Prostate gland (tissue), 2 donors: ENCODE results near the gene MRPL18. TPM values are rescaled to one million over a fixed set of nuclear protein-coding genes. Genes with fewer than 3 reads are reported as not detected.
A peak's percentile ranks its signal among the peaks of the same experiment; 100 is the strongest.
"Not testable (repeated sequence)": the region's sequence is repeated elsewhere in the genome, so short reads cannot be mapped to it uniquely, and the experiment has no call there.

Experiments
- DNase-seq: peaks from one replicate; pipeline ENCODE4 v3.0.0-alpha.2; 2019; ENCODE audit warnings: low spot score
- H3K27ac ChIP-seq, 2 donors: fragments of 200-600 bp; sonication (generic); 2 replicates each; pipeline ENCODE4 v1.5.1; 2017 to 2019
- H3K27me3 ChIP-seq: fragments of 200-600 bp; sonication (generic); replicated peaks from 2 replicates; pipeline ENCODE4 v1.5.1; 2019; ENCODE audit not compliant: insufficient read depth
- H3K36me3 ChIP-seq, 2 donors: fragments of 200-600 bp; sonication (generic); 1 replicate in 1 of 2; 2 replicates in 1 of 2; pipeline versions ENCODE4 v1.5.1 to v1.8.1; 2017 to 2019
- H3K4me1 ChIP-seq: fragments of 200-600 bp; sonication (generic); replicated peaks from 2 replicates; pipeline ENCODE4 v1.5.1; 2019
- H3K4me3 ChIP-seq, 2 donors: fragments of 200-600 bp; sonication (generic); 2 replicates each; pipeline ENCODE4 v1.5.1; 2017 to 2019
- H3K9me3 ChIP-seq: fragments of 200-600 bp; sonication (generic); 2 replicates; pipeline ENCODE4 v1.5.1; 2017
- POLR2A ChIP-seq: fragments of 450-650 bp; IDR thresholded peaks from one replicate; pipeline ENCODE4 v1.6.1; 2016; ENCODE audit warnings: antibody characterized with exemption, mild to moderate bottlenecking
- POLR2AphosphoS5 ChIP-seq: sonication (generic); formaldehyde crosslinking; IDR thresholded peaks from one replicate; pipeline ENCODE4 v1.6.1; 2017; ENCODE audit warnings: antibody characterized with exemption
- WGBS: methylation state at CpG from one replicate; pipeline ENCODE4 v1.1.5; 2018; 5-methylcytosine and 5-hydroxymethylcytosine counted together
- intact Hi-C: fragments of 100-400 bp; cut with DNase I; formaldehyde crosslinking; loops from one replicate; pipeline ENCODE4 v1.14.2; 2022
- total RNA-seq, 2 donors: library from RNA; depleted of rRNA; stranded (reverse); fragments of >200 nt; gene quantifications; one replicate each; pipeline ENCODE4 v1.1.0, GENCODE V29; 2016
- TF ChIP-seq, protein P1 (sequence below), 4 experiments: fragments of 200-600 bp in 2 of 4; fragments of 450-650 bp in 2 of 4; sonication (generic) in 2 of 4; IDR thresholded peaks; 1 replicate in 3 of 4; 2 replicates in 1 of 4; pipeline ENCODE4 v1.5.1; 2016 to 2019; ENCODE audit warnings: antibody characterized with exemption in 4 of 4, mild to moderate bottlenecking in 2 of 4, moderate library complexity in 2 of 4

The MRPL18 gene
- 100 to 1,000 TPM in 1 of 2 donors, 10 to 100 TPM in 1; 76.0 to 103 TPM for total RNA-seq

DNA sequence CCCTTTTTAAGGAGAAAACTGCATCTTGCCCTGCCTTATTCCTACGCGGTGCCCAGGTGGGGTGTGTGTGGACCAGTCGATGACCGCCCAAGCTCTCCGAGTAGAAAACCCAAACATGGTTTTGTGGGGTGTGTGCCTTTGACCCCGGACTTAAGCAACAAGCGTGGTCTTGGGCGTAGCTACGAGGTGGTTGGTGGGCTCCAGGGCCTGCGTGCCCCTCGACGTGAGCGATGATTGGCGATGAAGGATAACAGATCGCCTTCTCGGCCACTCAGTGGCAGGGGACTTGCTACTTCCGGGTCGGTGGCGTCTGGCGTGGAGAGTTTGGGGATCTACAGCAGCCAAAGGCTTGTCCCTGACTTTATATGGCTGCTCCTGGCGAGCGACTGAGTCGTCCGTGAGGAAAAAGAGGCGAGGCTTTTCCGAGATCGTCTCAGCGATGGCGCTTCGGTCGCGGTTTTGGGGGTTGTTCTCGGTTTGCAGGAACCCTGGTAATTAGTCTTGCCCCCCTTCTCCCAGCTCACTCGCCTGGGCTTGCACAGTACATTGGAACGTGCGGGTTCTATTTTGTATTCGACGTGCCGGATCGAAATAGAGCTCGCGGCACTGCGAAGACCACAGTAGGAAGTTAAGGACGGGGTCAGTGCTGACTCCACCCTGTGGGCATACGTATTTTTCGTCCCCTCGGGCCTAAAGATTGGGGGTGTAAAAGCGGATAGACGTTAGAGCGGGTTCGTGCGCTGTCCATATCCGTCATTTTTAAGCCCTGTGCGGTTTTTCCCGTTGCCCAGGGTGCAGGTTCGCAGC is at the start of gene MRPL18:
TSS of gene MRPL18 (plus strand) at position 319 of the 807 bp plus-strand sequence. CDS start at position 440, 121 bp downstream.
- no peaks in the 10 kb centered on the region for H3K27me3 ChIP-seq
- WGBS = under 1% methylated on average over 56 of the region's 56 CpGs
- intact Hi-C loops = loop anchor here (1.0 to 2.0 kb wide), 3 partner anchors 29 to 98 kb away; partner anchors contain the start of genes SOD2 and WTAP
- H3K9me3 ChIP-seq = no peaks in the 10 kb centered on the region
- H3K4me3 ChIP-seq = peak within 1 kb of the TSS; percentile 92 to 97
- H3K36me3 ChIP-seq = peaks cover 0 to 9% of the 10 kb centered on the region in 2 donors
- peak within 1 kb of the TSS; percentile 99 for H3K27ac ChIP-seq
- DNase-seq = peak; percentile 95
- peak; percentile 88 for TF ChIP-seq POLR2AphosphoS5
- TF ChIP-seq, protein P1, sequence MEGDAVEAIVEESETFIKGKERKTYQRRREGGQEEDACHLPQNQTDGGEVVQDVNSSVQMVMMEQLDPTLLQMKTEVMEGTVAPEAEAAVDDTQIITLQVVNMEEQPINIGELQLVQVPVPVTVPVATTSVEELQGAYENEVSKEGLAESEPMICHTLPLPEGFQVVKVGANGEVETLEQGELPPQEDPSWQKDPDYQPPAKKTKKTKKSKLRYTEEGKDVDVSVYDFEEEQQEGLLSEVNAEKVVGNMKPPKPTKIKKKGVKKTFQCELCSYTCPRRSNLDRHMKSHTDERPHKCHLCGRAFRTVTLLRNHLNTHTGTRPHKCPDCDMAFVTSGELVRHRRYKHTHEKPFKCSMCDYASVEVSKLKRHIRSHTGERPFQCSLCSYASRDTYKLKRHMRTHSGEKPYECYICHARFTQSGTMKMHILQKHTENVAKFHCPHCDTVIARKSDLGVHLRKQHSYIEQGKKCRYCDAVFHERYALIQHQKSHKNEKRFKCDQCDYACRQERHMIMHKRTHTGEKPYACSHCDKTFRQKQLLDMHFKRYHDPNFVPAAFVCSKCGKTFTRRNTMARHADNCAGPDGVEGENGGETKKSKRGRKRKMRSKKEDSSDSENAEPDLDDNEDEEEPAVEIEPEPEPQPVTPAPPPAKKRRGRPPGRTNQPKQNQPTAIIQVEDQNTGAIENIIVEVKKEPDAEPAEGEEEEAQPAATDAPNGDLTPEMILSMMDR (IDR thresholded peaks at IDR 0.05) = peak in 1 of 4 experiments; percentile 12
- peak; percentile 77 for TF ChIP-seq POLR2A
- H3K4me1 ChIP-seq = peaks cover 6% of the 10 kb centered on the region

DNA sequence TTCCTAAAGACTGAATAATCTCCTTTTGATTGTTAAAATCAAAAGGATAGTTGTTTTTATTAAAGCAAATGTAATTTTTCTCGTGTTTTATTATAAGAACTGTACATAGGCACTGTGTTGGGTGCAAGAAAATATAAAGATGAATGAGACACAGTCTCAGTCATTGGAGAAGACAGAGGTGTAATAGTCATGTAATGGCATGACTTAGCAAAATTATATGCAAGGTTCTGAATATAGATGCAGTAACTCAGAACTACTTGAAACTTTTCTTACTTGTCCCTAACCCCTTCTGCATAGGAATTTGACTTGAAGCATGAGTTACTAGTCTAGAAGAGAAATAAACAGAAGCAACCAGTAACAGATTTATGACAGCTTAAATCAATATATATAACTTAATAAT is 48.1 kb upstream of the MRPL18 start:
- intact Hi-C loops = no loop called here
- DNase-seq = no peak
- no peak overlapping the region for H3K4me3 ChIP-seq
- H3K27ac ChIP-seq = no peak overlapping the region
- H3K4me1 ChIP-seq = no peaks in the 10 kb centered on the region
- H3K9me3 ChIP-seq = no peaks in the 10 kb centered on the region
- H3K36me3 ChIP-seq = no peaks in the 10 kb centered on the region
- no peaks in the 10 kb centered on the region for H3K27me3 ChIP-seq
- TF ChIP-seq, protein P1 (IDR thresholded peaks at IDR 0.05) = no peak
- TF ChIP-seq POLR2AphosphoS5 (no peak), POLR2A (no peak)
- WGBS = 84% methylated on average over 1 of the region's 1 CpG

DNA sequence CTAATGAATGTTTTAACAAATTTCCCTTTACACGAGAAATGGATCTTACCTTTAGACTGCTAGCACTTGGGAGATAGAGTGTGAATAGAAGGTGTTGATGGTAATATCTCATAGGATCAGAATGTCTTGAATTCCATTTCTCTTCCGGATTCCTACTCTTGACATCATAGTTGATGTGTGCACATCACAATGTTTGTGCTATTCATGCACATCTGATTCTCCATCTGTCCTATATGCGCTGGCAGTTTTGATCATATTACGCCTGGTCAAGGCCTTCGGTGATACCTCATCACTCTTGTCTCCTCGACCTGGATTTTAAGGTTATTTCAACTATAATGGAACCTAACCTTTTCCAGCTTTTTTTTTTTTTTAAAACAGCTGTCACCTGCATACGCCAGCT is 45.2 kb upstream of the MRPL18 start:
- peak overlapping the region in 1 of 2 donors; percentile 0 for H3K27ac ChIP-seq
- H3K9me3 ChIP-seq = no peaks in the 10 kb centered on the region
- 89% methylated on average over 7 of the region's 7 CpGs for WGBS
- H3K36me3 ChIP-seq = no peaks in the 10 kb centered on the region
- no peak for TF ChIP-seq POLR2AphosphoS5
- TF ChIP-seq POLR2A = no peak
- TF ChIP-seq, protein P1 (IDR thresholded peaks at IDR 0.05) = no peak
- H3K4me1 ChIP-seq = no peaks in the 10 kb centered on the region
- intact Hi-C loops = no loop called here
- no peak for DNase-seq
- no peaks in the 10 kb centered on the region for H3K27me3 ChIP-seq
- H3K4me3 ChIP-seq = no peak overlapping the region

DNA sequence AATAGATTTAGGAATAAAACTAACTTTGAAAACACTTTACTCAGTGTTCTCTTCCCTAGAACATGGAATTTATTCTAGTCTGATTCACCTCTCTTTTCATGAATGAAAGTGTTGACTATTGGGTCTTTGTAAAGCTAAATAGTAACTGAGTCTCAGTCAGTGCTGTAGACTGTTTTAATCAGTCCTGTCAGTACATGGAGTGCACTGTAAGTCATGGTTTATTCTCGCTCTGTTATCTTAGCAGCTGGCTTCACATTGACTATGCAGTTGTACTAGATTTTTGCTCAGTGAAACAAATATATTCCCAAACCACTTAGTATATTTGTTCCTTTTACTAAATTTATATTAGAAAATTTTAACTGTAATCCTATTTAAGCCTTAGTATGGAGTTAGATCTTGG is 43.5 kb upstream of the MRPL18 start:
- no peaks in the 10 kb centered on the region for H3K4me1 ChIP-seq
- intact Hi-C loops = no loop called here
- 69% methylated on average over 1 of the region's 1 CpG for WGBS
- no peaks in the 10 kb centered on the region for H3K9me3 ChIP-seq
- no peak for DNase-seq
- TF ChIP-seq POLR2AphosphoS5 (no peak), POLR2A (no peak)
- TF ChIP-seq, protein P1 (IDR thresholded peaks at IDR 0.05) = no peak
- H3K27me3 ChIP-seq = no peaks in the 10 kb centered on the region
- no peaks in the 10 kb centered on the region for H3K36me3 ChIP-seq
- H3K4me3 ChIP-seq = no peak overlapping the region
- H3K27ac ChIP-seq = no peak overlapping the region

- H3K27ac ChIP-seq, H3K9me3 ChIP-seq, H3K4me1 ChIP-seq, intact Hi-C loops, H3K27me3 ChIP-seq, DNase-seq, H3K36me3 ChIP-seq, H3K4me3 ChIP-seq: not testable (repeated sequence)
- 73% methylated on average over 7 of the region's 7 CpGs for WGBS
These were observed 42.1 kb upstream of the MRPL18 start for GRCh38 chr6:159748127-159748526.
